Loucy (cell line): Measurements from ENCODE around the gene ADAM22.

Experiments used
- H2AFZ ChIP-seq: fragments of 200-600 bp; sonication (generic); 2 replicates; pipeline ENCODE4 v1.6.0; 2016; ENCODE audit warnings: antibody characterized with exemption, mild to moderate bottlenecking, low read length, moderate library complexity
- H3F3A ChIP-seq: fragments of 200-600 bp; 2 replicates; pipeline ENCODE4 v1.6.0; 2016; ENCODE audit warnings: antibody characterized with exemption, low read depth, mild to moderate bottlenecking
- H3K27me3 ChIP-seq: fragments of 200-600 bp; sonication (generic); 2 replicates; pipeline ENCODE4 v1.6.1; 2014; ENCODE audit warnings: low read length, mild to moderate bottlenecking; ENCODE audit not compliant: insufficient read depth, poor library complexity, severe bottlenecking
- H3K36me3 ChIP-seq: fragments of 200-600 bp; sonication (generic); 2 replicates; pipeline ENCODE4 v1.6.1; 2016; ENCODE audit warnings: low read length; ENCODE audit not compliant: insufficient read depth
- H3K4me1 ChIP-seq: fragments of 200-600 bp; sonication (generic); 2 replicates; pipeline ENCODE4 v1.5.1; 2014; ENCODE audit warnings: low read length, mild to moderate bottlenecking; ENCODE audit not compliant: insufficient read depth, poor library complexity, severe bottlenecking
- H3K4me2 ChIP-seq: fragments of 200-600 bp; sonication (generic); 2 replicates; pipeline ENCODE4 v1.6.0; 2014; ENCODE audit warnings: antibody characterized with exemption, low read length, low read depth, mild to moderate bottlenecking; ENCODE audit not compliant: poor library complexity, severe bottlenecking
- H3K4me3 ChIP-seq: fragments of 200-600 bp; sonication (generic); 2 replicates; pipeline ENCODE4 v1.5.1; 2014; ENCODE audit warnings: low read length, mild to moderate bottlenecking, mixed read lengths; ENCODE audit not compliant: poor library complexity, severe bottlenecking
- H3K79me2 ChIP-seq: fragments of 200-600 bp; sonication (generic); 2 replicates; pipeline ENCODE4 v1.6.1; 2014; ENCODE audit warnings: low read length; ENCODE audit not compliant: insufficient read depth
- H3K9ac ChIP-seq: fragments of 200-600 bp; sonication (generic); 2 replicates; pipeline ENCODE4 v1.6.0; 2014; ENCODE audit warnings: mild to moderate bottlenecking, low read depth, low read length, moderate library complexity; ENCODE audit not compliant: poor library complexity, severe bottlenecking
- H3K9me2 ChIP-seq: fragments of 200-600 bp; sonication (generic); replicated peaks from 2 replicates; pipeline ENCODE4 v1.6.1; 2016; ENCODE audit warnings: low read depth, low read length, mixed read lengths
- H3K9me3 ChIP-seq: fragments of 200-600 bp; sonication (generic); 2 replicates; pipeline ENCODE4 v1.6.1; 2014; ENCODE audit warnings: mild to moderate bottlenecking, antibody characterized with exemption, low read length, low read depth; ENCODE audit not compliant: insufficient read depth
- H4K20me1 ChIP-seq: fragments of 200-600 bp; sonication (generic); 2 replicates; pipeline ENCODE4 v1.6.0; 2014; ENCODE audit warnings: antibody characterized with exemption, low read length, mild to moderate bottlenecking; ENCODE audit not compliant: insufficient read depth, poor library complexity, severe bottlenecking
- EZH2phosphoT487 ChIP-seq: fragments of 200-600 bp; IDR thresholded peaks from 2 replicates; pipeline ENCODE4 v1.6.1; 2018; ENCODE audit warnings: antibody characterized with exemption, mild to moderate bottlenecking, moderate library complexity, borderline replicate concordance
- TF ChIP-seq, protein P1 (sequence below): fragments of 200-600 bp; sonication (generic); conservative IDR thresholded peaks from 2 replicates; pipeline ENCODE4 v1.5.1; 2014; ENCODE audit warnings: mild to moderate bottlenecking, antibody characterized with exemption, low read length

Gene ADAM22, protein sequence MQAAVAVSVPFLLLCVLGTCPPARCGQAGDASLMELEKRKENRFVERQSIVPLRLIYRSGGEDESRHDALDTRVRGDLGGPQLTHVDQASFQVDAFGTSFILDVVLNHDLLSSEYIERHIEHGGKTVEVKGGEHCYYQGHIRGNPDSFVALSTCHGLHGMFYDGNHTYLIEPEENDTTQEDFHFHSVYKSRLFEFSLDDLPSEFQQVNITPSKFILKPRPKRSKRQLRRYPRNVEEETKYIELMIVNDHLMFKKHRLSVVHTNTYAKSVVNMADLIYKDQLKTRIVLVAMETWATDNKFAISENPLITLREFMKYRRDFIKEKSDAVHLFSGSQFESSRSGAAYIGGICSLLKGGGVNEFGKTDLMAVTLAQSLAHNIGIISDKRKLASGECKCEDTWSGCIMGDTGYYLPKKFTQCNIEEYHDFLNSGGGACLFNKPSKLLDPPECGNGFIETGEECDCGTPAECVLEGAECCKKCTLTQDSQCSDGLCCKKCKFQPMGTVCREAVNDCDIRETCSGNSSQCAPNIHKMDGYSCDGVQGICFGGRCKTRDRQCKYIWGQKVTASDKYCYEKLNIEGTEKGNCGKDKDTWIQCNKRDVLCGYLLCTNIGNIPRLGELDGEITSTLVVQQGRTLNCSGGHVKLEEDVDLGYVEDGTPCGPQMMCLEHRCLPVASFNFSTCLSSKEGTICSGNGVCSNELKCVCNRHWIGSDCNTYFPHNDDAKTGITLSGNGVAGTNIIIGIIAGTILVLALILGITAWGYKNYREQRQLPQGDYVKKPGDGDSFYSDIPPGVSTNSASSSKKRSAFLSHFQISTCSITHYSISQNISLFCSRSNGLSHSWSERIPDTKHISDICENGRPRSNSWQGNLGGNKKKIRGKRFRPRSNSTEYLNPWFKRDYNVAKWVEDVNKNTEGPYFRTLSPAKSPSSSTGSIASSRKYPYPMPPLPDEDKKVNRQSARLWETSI

DNA sequence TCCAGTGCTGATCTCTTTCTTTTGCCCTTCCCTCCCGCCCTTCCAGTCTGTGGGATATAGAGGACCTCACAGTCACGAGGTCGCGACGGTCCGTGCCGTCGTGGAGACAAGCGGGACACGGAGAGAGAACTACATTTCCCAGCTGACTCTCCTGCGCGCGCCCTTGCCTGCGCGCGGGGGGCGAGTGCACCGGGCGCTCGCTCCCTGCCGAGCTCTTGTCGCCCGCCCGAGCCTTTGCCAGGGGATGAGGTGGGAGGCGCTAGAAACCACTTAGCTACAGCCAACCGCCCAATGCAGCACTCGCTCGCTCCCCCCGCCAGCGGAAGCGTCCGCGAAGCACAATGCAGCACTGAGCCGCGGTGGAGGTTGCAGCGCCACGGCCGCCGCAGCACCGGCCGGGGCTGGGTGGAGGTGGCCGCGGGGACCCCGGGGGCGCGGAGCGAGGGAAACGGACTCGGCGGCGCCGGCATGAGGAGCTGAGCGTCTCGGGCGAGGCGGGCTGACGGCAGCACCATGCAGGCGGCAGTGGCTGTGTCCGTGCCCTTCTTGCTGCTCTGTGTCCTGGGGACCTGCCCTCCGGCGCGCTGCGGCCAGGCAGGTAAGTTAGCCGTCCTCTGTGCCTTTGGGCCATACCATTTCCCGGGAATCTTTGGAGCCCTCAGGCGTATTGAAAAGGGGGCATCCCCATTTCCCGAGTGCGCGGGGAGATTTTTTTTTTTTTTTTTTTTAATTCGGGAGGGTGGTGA lies at the start of gene ADAM22:
Gene ADAM22 (plus strand): TSS at position 299 of the 746 bp plus-strand sequence. CDS start 215 bp downstream, at position 514.
- H3K9ac ChIP-seq = peak within 1 kb of the TSS; percentile 85
- H3K9me3 ChIP-seq = no peaks in the 10 kb centered on the region
- H3K9me2 ChIP-seq = no peaks in the 10 kb centered on the region
- H3K4me3 ChIP-seq = peak within 1 kb of the TSS; percentile 99
- peaks cover 21% of the 10 kb centered on the region for H3K79me2 ChIP-seq
- TF ChIP-seq EZH2phosphoT487 = no peak
- TF ChIP-seq, protein P1, sequence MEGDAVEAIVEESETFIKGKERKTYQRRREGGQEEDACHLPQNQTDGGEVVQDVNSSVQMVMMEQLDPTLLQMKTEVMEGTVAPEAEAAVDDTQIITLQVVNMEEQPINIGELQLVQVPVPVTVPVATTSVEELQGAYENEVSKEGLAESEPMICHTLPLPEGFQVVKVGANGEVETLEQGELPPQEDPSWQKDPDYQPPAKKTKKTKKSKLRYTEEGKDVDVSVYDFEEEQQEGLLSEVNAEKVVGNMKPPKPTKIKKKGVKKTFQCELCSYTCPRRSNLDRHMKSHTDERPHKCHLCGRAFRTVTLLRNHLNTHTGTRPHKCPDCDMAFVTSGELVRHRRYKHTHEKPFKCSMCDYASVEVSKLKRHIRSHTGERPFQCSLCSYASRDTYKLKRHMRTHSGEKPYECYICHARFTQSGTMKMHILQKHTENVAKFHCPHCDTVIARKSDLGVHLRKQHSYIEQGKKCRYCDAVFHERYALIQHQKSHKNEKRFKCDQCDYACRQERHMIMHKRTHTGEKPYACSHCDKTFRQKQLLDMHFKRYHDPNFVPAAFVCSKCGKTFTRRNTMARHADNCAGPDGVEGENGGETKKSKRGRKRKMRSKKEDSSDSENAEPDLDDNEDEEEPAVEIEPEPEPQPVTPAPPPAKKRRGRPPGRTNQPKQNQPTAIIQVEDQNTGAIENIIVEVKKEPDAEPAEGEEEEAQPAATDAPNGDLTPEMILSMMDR = no peak; the same call in 1 of the 2 replicates
- peak within 1 kb of the TSS; percentile 98 for H2AFZ ChIP-seq
- H3K4me1 ChIP-seq = peaks cover 31% of the 10 kb centered on the region
- no peaks in the 10 kb centered on the region for H3K27me3 ChIP-seq
- no peaks in the 10 kb centered on the region for H3F3A ChIP-seq
- H3K4me2 ChIP-seq = peak within 1 kb of the TSS; percentile 93
- no peaks in the 10 kb centered on the region for H4K20me1 ChIP-seq
- no peaks in the 10 kb centered on the region for H3K36me3 ChIP-seq

DNA sequence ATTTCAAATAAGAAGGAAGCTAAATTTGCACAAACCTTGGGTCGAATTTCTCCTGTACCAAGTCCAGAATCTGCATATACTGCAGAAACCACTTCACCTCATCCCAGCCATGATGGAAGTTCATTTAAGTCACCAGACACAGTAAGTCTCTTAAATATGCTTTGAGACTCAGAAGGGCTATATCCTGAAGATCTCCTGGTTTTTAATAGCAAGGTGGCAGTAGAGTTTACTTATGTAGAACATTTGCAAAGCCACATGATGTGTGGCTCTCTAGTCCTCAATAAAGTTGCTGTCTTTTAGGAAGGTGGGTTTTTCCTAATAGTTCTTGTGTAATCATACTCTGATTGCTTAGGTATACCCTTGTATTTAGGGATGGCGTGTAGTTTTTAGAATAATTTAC lies 49.0 kb upstream of the ADAM22 start:
- Histone ChIP-seq H2AFZ (no peak overlapping the region), H3F3A (peaks cover 3% of the 10 kb centered on the region; the same call in 1 of the 2 replicates), H3K9ac (peak overlapping the region; percentile 27), H4K20me1 (peaks cover 75% of the 10 kb centered on the region), H3K36me3 (peaks cover 50% of the 10 kb centered on the region), H3K4me1 (peaks cover 42% of the 10 kb centered on the region), H3K9me2 (no peaks in the 10 kb centered on the region), H3K9me3 (no peaks in the 10 kb centered on the region), H3K79me2 (peaks cover 92% of the 10 kb centered on the region), H3K4me2 (peak overlapping the region; percentile 96), H3K4me3 (peak overlapping the region; percentile 99), H3K27me3 (no peaks in the 10 kb centered on the region)
- no peak for TF ChIP-seq EZH2phosphoT487
- TF ChIP-seq, protein P1 = peak; percentile 27; the same call in 1 of the 2 replicates

- Histone ChIP-seq H2AFZ (no peak overlapping the region), H3K27me3 (no peaks in the 10 kb centered on the region), H4K20me1 (peaks cover 67% of the 10 kb centered on the region), H3K4me2 (no peak overlapping the region), H3K9me3 (no peaks in the 10 kb centered on the region), H3K4me3 (no peak overlapping the region), H3K9ac (no peak overlapping the region), H3K36me3 (peaks cover 61% of the 10 kb centered on the region), H3F3A (peaks cover 3% of the 10 kb centered on the region; the same call in 1 of the 2 replicates), H3K9me2 (no peaks in the 10 kb centered on the region), H3K4me1 (peaks cover 24% of the 10 kb centered on the region), H3K79me2 (peaks cover 88% of the 10 kb centered on the region)
- TF ChIP-seq EZH2phosphoT487 = no peak
- TF ChIP-seq, protein P1 = peak; percentile 63
These were observed 47.2 kb upstream of the ADAM22 start for GRCh38 chr7:87886875-87887274.
